CD4-positive, alpha-beta T cell treated with Interferon gamma for 1 hour (primary cell): ENCODE data around the gene PIP5K1C.

Experiments
- DNase-seq: peaks from one replicate; pipeline ENCODE4 v3.0.0-alpha.2; 2020

PIP5K1C gene, protein sequence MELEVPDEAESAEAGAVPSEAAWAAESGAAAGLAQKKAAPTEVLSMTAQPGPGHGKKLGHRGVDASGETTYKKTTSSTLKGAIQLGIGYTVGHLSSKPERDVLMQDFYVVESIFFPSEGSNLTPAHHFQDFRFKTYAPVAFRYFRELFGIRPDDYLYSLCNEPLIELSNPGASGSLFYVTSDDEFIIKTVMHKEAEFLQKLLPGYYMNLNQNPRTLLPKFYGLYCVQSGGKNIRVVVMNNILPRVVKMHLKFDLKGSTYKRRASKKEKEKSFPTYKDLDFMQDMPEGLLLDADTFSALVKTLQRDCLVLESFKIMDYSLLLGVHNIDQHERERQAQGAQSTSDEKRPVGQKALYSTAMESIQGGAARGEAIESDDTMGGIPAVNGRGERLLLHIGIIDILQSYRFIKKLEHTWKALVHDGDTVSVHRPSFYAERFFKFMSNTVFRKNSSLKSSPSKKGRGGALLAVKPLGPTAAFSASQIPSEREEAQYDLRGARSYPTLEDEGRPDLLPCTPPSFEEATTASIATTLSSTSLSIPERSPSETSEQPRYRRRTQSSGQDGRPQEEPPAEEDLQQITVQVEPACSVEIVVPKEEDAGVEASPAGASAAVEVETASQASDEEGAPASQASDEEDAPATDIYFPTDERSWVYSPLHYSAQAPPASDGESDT

GRCh38 chr19:3700242-3701032 lies at the start of gene PIP5K1C:
Gene PIP5K1C (minus strand): TSS chr19:3700468. CDS start chr19:3700390, 78 bp downstream.
- peak; percentile 88 for DNase-seq

GRCh38 chr19:3748965-3749364 lies 48.7 kb upstream of the PIP5K1C start:
- DNase-seq, result no peak

DNA sequence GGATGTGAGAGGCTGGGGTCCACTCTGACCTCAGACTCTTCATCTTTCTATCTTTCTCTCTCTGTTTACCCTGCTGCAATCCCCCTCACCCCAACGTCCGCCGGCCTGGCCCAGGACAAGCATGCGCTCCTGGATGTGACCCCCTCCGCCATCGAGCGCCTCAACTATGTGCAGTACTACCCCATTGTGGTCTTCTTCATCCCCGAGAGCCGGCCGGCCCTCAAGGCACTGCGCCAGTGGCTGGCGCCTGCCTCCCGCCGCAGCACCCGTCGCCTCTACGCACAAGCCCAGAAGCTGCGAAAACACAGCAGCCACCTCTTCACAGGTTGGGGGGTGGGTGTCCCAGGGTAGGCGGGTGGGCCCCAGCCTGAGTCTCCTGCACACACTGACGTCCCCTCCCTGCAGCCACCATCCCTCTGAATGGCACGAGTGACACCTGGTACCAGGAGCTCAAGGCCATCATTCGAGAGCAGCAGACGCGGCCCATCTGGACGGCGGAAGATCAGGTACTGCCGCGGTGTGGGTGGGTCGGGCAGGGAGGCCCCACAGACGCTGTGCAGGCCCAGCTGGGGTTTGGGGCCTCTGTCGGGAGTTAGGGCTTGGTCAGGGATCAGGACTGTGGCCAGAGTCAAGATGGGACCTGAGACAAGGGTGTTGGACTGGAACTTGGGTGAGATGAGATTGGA lies 46.2 kb upstream of the PIP5K1C start:
- no peak for DNase-seq

- DNase-seq, result no peak
Observed at GRCh38 chr19:3745363-3746045, 45.2 kb upstream of the PIP5K1C start.

- DNase-seq, result no peak
Observed at GRCh38 chr19:3743486-3743885, 43.2 kb upstream of the PIP5K1C start.

GRCh38 chr19:3740431-3740830 lies 40.2 kb upstream of the PIP5K1C start:
- DNase-seq, result no peak

DNA sequence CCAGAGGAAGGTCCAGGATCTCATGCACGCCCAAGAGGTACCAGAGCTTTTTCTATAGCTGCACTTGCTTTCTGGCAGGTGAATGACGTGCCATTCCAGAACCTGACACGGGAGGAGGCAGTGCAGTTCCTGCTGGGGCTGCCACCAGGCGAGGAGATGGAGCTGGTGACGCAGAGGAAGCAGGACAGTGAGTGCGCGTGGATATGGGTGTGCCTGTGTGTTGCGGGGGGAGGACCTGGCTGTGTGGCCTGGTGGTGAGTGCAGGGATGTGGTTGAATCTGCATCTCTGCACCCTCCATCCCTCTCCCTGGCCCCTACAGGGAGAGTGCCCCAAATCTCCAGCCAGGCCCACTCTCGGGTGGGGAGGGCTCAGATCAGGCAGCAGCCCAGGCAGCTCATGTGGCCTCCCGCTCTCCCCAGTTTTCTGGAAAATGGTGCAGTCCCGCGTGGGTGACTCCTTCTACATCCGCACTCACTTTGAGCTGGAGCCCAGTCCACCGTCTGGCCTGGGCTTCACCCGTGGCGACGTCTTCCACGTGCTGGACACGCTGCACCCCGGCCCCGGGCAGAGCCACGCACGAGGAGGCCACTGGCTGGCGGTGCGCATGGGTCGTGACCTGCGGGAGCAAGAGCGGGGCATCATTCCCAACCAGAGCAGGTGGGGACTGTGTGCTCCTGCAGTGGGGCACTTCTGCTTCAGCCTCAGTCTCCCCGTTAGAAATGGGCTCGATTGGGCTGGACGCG lies 38.4 kb upstream of the PIP5K1C start:
- no peak for DNase-seq

DNA sequence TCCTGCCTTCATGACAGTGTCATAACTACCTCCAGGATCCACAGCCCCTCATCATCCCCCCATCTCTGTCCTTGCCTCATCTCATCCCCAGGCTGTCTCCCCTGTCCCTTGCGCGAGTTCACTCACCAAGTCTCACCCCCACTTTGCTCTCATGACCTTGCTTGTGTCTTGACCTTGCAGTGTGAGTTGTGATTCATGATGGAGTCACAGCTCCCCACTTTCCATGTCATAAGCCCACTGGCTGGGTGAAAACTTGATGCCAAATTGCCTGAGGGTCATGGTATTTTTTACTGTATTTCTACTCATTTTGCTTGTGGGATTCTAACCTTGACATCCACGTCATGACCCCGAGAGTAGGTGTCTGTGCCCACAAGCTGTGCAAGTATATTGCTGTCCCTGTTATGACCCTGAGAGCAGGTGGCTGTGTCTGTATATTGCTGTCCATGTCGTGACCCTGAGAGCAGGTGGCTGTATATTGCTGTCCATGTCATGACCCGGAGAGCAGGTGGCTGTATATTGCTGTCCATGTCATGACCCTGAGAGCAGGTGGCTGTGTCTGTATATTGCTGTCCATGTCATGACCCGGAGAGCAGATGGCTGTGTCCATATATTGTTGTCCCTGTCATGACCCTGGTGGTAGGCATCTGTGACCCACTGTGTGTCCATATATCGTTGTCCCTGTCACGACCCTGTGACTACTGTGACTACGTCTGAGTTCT lies 37.4 kb upstream of the PIP5K1C start:
- DNase-seq, result no peak

- no peak for DNase-seq
Observed at GRCh38 chr19:3736106-3736724, 35.9 kb upstream of the PIP5K1C start.

GRCh38 chr19:3734310-3734600 lies 34.0 kb upstream of the PIP5K1C start:
- DNase-seq, result no peak

DNA sequence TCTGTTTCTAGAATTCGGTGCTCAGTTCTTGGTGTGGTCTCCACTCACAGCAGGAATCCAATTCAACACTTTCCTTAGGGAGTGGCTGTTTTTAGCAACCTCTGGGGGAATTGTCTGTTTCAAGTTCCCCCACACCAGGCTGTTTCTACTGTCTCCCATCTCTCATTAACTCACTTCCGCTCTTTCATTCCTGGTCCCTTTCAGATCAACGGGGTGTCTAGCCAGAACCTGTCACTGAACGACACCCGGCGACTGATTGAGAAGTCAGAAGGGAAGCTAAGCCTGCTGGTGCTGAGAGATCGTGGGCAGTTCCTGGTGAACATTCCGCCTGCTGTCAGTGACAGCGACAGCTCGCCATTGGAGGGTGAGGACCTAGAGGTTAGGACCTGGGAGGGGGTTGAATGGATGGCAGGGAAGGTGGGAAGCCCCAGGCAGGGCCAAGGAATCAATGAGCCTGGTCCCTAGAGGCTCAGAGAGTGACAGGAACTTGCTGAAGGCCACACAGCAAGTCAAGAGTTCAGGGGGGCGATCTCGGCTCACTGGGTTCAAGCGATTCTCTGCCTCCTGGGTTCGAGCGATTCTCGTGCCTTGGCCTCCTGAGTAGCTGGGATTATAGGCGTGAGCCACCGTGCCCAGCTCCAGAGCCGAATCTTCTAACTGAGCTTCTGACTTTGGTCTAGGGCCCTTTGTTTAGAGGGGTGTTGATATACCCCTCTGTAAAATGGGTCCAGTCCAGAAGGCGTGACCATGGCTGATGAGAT lies 33.5 kb upstream of the PIP5K1C start:
- no peak for DNase-seq

- no peak for DNase-seq
Observed at GRCh38 chr19:3732108-3732507, 31.8 kb upstream of the PIP5K1C start.

- DNase-seq, result no peak
Observed at GRCh38 chr19:3730457-3730958, 30.2 kb upstream of the PIP5K1C start.

DNA sequence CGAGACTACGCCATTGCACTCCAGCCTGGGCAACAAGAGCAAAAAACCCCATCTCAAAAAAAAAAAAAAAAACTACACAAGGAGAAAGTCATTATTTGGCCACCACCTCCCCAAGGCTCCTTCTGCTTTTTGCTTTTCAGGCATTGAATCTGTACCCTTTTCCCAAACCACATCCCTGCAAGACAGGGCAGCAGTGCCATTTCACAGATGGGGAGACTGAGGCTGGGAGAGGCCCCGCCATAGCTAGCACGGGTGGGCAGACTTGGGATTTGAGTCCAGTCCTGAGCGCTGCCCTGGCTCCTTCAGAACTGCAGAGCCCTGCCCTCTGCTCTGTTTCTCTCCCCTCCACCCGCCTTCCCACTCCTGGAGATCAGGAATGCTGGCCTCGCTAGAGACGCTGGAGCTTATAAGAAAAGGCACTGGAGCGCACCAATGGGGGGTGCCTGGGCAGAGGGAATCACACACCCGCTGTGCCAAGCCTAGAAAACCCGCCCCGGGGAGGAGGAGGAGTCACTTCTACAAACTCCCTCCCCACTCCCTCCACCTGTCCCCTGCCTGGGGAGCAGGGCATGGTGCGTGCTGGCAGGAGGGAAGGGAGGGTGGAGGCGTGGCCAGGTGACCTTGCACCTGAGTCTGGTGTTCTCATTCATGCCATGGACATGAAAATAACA lies 25.5 kb upstream of the PIP5K1C start:
- no peak for DNase-seq

DNA sequence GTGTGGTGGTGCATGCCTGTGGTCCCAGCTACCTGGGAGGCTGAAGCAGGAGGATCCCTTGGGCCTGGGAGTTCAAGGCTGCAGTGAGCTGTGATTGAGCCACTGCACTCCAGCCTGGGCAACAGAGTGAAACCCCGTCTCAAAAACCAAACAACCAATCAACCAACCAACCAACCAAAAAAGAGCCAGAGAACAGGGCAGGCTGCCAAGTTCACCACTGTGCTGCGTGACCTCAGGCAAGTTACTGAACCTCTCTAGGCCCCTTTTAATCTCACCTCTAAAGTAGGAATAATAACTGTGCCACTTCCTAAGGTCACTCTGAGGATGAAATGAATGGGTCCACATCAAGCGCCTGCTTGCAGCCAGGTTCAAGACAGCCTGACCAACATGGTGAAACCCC lies 24.9 kb upstream of the PIP5K1C start:
- DNase-seq, result no peak

DNA sequence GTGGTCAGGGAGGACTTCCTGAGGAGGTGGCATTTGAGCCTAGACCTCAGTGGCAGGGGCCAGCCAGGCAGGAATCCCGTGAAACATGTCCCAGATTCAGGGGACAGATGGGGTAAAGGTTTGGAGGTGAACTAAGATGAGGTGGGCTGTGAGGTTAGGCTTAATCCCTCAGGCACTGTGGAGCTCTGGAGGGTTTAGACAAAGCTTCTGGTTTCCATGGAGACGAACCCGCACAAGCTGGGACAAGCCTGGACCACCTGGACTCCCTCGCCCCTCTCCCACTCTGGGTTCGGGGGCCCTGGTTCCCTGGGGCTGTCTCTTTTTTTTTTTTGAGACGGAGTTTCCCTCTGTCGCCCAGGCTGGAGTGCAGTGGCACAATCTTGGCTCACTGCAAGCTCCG lies 23.6 kb upstream of the PIP5K1C start:
- DNase-seq, result no peak

DNA sequence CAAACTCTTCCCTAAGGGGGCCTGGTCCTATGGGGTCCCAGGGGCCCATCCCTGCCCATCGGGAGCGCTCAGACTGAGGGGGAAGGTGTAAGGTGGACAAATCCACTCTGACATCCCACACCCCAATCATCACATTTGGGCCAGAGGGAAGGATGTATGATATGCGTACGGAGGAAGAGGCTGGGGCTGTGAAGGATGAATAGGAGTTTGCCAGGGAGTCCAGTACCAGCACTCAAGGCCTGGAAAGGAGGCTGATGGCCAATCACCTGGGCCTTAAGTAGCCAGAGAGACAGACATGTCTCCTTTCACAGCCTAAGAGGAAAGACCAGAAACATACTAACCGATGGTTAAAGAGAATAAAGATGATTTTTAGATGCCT lies 22.8 kb upstream of the PIP5K1C start:
- DNase-seq, result no peak

- no peak for DNase-seq
Observed at GRCh38 chr19:3722443-3723109, 22.3 kb upstream of the PIP5K1C start.
